OCI-LY3 (cell line): Measurements from ENCODE around the gene ZNF8.

Experiments
- EZH2phosphoT487 ChIP-seq: fragments of 200-600 bp; shearing (Covaris generic); IDR thresholded peaks from 2 replicates; pipeline ENCODE4 v1.6.1; 2018; ENCODE audit warnings: antibody characterized with exemption, mixed run types, low read depth
- TF ChIP-seq, protein P1 (sequence below): fragments of 200-600, 300-600 bp; sonication (generic); IDR thresholded peaks from 2 replicates; pipeline ENCODE4 v1.5.1; 2014; ENCODE audit warnings: antibody characterized with exemption, low read length, low read depth

DNA sequence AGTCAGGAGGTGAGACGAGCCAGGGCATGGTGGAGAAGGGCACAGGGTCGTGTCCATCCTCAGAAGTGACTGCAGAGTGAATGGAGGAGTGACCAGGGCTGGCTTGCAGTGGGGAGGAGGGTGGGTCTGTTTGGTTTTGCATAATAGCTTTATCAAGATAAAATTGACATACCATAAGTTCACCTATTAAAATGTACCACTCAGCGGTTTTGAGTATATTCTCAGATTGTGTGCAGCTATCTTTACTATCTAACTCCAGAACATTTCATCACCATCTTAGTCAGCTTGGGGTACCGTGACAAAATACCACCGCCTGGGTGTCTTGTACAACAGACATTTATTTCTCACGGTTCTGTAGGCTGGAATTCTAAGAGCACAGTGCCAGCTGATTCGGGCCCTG lies 13.2 kb downstream of the ZNF8 start:
- TF ChIP-seq EZH2phosphoT487: no peak
- TF ChIP-seq, protein P1, sequence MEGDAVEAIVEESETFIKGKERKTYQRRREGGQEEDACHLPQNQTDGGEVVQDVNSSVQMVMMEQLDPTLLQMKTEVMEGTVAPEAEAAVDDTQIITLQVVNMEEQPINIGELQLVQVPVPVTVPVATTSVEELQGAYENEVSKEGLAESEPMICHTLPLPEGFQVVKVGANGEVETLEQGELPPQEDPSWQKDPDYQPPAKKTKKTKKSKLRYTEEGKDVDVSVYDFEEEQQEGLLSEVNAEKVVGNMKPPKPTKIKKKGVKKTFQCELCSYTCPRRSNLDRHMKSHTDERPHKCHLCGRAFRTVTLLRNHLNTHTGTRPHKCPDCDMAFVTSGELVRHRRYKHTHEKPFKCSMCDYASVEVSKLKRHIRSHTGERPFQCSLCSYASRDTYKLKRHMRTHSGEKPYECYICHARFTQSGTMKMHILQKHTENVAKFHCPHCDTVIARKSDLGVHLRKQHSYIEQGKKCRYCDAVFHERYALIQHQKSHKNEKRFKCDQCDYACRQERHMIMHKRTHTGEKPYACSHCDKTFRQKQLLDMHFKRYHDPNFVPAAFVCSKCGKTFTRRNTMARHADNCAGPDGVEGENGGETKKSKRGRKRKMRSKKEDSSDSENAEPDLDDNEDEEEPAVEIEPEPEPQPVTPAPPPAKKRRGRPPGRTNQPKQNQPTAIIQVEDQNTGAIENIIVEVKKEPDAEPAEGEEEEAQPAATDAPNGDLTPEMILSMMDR: no peak
